ENCODE data around the gene HEXIM1.

Gene HEXIM1

DNA sequence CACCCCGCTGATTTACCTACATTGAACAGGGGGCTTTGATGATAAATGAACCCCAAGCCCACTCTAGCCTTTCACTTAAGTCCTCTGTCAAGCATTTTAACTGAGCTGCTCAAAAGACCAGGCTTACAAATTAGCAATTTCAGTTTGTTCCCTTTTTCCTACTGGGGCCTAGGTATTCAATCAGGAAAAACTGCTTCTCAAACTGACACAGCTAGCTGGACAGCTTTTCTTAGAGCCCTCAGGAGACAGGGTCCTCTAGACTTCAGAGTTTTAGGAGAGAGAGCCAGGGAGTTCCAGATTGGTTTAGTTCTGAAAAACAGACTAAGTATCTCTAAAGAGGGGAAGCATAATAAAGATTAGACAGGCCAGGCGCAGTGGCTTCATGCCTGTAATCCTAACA is 7.2 kb downstream of the HEXIM1 start:
- TF ChIP-seq ZNF274 (IDR thresholded peaks at IDR 0.05; ENCODE audit: low read depth, low read length): no peak
- H3K4me3 ChIP-seq (ENCODE audit: low read length): no peak overlapping the region

DNA sequence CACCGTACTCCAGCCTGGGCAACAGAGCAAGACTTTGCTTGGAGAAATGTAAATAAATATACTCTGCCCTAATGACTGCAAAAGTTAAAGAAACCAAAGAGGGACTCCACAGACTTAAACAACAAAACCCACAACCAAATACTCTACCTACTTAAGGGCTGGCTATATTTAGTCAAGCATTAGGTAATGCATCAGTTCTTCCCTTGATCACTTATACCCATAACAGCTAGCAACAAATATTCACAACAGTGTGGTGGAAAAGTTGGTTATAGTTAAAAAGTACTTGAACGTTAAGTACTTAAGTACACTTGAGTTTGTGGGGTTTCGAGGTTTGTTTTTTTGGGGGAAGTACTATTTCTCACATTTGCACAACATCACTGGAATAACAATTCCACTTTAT is 8.0 kb downstream of the HEXIM1 start:
- no peak overlapping the region for H3K4me3 ChIP-seq (ENCODE audit: low read length)
- TF ChIP-seq ZNF274 (IDR thresholded peaks at IDR 0.05; ENCODE audit: low read depth, low read length): no peak

DNA sequence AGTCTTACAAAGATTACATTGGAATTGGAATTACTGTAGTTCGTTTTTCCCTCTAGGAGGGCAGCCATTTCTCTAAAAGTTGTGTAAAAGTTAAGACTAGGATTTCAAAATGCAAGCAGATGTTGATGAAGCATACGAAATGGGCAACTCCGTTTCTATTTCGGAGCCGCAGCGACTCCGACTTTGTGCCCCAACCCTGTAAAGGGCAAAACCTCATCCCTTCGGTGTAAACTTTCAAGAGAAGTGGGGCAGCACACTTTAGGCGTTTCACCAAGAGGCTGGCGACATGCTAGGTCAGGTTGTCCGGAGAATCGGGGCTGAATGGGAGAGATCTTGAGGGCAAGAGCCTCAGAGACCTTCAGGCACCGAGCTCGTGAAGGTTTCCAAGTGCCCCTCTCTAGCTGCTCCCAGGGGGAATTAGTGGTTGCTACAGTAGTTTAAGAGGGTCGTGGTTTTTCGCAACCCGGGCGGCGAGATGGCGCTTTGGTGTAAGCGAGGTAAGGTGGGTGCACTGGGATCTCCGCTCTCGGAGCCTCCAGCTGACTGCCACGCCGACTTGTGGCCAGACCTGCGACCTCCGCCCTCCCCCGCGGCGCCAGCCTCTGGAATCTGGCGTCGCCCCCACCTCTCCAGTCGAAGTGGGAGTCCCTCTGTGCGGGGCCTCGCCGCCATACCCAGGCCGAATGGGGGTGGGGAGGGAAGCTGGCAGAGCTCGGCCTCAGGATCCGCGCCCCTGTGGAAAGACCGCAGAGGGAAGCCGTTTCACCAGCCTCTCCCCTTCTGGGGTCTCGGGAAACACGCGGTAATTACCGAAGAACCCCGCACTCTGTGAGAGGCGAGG is 12.4 kb downstream of the HEXIM1 start:
- no peak for TF ChIP-seq ZNF274 (IDR thresholded peaks at IDR 0.05; ENCODE audit: low read depth, low read length)
- peak overlapping the region; percentile 78 for H3K4me3 ChIP-seq (ENCODE audit: low read length)

DNA sequence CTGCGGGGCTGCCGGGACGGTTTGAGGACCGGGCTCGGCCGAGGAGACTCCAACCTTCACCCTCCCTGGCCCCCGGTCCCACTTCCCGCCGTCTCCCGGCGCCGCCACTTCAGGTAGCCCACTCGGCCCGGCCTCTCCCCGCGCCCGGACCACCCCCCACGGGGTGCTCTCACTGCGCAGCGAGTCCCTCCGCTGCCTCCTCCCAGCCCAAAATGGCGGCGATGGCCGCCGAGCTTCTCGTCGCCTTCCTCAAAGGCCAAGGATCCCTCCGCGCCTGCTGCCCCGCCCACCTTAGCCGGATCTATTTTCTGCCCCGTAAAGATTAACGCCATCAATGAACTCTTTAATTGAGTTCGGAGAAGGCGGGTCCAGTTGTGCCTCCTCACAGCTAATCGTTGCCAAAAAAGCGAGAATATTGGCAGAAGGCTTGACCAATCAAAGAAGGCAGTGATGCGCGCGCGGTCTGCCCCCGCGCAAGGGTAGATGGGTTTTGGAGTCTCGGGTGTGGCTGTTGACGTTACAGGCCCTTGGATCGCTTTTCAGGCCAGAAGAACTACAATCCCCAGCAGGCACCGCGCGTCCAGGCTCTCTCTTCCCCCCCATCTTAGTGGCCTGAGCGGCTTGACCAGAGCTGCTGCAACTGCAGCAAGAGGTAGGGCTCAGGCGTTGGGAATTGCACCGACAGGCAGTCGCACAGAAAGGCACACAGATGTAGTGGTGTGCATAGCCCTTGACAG is 13.2 kb downstream of the HEXIM1 start, which contains the start of gene HEXIM2:
TSS of gene HEXIM2 (plus strand) at position 588 of the 737 bp plus-strand sequence. CDS start 919 bp downstream, outside the sequence.
- no peak for TF ChIP-seq ZNF274 (IDR thresholded peaks at IDR 0.05; ENCODE audit: low read depth, low read length)
- H3K4me3 ChIP-seq (ENCODE audit: low read length): peak within 1 kb of the TSS; percentile 78

DNA sequence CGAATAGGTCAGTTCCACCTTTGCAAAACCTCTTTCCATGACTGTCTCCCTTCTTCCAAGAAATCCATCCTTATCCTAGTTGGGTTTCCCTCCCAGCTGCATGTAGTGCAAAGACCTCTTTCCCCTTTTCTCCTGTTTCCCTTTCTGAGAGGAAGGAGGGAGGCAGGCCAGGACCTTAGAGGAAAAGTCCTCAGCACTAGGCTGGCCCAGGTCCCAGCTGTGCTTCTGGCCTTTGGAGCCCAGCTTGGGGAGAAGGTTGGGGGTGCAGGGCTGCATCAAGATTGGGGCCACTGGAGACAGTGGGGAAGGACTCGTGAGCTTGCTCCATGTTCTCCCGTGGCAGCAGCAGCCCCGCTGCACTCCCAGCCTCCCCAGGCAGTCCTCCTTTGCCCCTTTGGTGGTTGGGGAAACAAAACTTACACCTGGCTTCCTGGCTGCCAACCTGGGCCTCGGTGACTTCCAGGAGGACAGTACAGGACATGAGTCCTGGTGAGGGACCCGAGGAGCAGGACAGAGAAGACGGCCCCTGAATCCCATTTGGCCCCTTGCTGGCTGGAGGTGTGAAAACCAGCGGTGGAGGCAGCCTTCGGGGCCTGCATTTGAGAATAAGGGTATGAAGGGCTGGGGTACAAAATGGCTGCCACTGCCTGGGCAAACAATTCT is 13.9 kb downstream of the HEXIM1 start:
- H3K4me3 ChIP-seq (ENCODE audit: low read length): peak overlapping the region; percentile 52; the same call in 1 of the 2 replicates

DNA sequence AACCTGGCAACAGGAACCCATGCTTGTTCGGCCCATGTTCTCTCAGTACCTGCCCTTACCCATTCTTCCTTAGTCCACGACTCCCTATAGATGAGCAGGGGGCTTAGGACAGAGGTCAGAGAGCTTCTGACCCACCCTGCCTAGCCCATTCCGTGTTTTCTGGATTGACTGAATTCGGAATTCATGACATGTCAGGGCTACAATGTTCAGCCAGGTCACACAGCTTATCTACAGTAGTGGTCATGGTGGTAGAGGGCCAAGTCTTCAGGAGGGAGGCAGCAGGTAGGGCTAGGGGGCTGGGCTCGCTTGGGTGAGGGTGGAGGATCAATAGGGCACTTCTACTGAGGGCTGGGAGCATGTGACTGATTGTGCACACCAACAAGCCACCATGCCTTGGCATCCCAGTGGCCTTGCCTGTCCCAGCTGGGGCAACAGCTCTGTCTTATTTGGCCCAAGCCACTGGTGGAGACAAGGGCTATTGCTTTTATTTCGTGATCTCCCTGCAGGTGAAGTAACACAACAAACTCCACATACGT is 16.5 kb downstream of the HEXIM1 start:
- no peak overlapping the region for H3K4me3 ChIP-seq (ENCODE audit: low read length)
- no peak for TF ChIP-seq ZNF274 (IDR thresholded peaks at IDR 0.05; ENCODE audit: low read depth, low read length)

More for the DNA sequence above, 13.9 kb downstream of the HEXIM1 start:
- TF ChIP-seq ZNF274 (IDR thresholded peaks at IDR 0.05; ENCODE audit: low read depth, low read length): no peak

DNA sequence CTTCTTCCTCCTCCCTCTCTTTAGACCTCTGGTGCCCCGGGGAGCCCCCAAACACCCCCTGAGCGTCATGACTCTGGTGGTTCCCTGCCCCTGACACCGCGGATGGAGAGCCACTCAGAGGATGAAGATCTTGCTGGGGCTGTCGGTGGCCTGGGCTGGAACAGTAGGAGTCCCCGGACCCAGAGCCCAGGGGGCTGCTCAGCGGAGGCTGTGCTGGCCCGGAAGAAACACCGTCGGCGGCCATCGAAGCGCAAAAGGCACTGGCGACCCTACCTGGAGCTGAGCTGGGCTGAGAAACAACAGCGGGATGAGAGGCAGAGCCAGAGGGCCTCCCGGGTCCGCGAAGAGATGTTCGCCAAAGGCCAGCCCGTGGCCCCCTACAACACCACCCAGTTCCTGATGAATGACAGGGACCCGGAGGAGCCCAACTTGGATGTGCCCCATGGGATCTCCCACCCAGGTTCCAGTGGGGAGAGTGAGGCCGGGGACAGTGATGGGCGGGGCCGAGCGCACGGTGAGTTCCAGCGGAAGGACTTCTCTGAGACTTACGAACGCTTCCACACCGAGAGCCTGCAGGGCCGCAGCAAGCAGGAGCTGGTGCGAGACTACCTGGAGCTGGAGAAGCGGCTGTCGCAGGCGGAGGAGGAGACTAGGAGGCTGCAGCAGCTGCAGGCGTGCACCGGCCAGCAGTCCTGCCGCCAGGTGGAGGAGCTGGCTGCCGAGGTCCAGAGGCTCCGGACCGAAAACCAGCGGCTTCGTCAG is 20.9 kb downstream of the HEXIM1 start:
- no peak overlapping the region for H3K4me3 ChIP-seq (ENCODE audit: low read length)
- no peak for TF ChIP-seq ZNF274 (IDR thresholded peaks at IDR 0.05; ENCODE audit: low read depth, low read length)

DNA sequence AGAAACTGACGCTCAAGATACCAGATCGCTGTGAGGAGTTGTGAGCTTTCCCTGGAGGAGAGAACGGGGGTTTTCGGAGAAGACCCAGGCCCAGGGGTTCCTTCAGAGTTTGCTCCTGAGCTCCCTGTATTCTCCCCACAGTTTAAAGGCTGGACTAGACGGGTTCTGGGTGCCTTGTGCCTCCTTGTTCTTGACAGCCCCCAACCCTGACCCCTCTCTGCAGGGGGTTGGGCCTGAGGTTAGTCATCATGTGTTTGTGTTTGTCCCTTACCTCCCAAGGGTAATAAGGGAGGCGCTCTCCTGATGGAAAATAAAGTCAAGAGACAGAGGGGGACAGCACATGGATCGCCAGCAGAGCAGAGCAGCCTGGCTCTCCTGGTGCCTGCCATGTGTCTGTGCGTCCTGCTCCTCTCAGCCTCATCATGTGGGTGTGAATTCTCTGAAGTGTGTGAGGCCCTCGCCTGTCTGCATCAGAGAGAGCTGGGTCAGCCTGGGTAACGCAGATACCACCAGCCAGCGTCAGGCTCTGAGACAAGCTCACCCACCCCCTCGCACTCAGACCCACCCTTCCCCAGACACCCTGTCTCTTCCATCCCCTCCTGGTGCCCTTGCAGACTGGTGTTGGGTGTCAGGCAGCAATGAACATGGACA is 22.1 kb downstream of the HEXIM1 start:
- no peak overlapping the region for H3K4me3 ChIP-seq (ENCODE audit: low read length)
- TF ChIP-seq ZNF274 (IDR thresholded peaks at IDR 0.05; ENCODE audit: low read depth, low read length): no peak

DNA sequence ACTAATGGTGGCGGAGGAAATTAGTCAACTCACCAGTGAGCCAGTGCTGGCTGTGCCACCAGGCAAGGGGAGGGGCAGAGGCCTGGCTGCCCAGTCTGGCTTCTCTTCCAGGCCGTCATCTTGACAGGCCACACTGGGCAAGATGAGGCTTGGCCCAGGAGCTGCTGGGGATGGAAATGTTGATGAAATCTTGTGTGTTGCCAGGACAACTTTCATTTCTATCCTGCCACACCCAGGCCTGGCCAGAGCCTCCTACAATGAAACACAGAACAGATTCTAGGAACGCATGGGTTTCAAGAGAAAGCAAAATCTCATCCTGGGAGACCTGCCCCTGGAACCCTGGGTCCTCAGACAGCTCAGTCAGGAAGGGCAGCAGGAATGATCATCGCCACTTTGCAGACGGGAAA is 22.7 kb downstream of the HEXIM1 start:
- H3K4me3 ChIP-seq (ENCODE audit: low read length): no peak overlapping the region
- no peak for TF ChIP-seq ZNF274 (IDR thresholded peaks at IDR 0.05; ENCODE audit: low read depth, low read length)

DNA sequence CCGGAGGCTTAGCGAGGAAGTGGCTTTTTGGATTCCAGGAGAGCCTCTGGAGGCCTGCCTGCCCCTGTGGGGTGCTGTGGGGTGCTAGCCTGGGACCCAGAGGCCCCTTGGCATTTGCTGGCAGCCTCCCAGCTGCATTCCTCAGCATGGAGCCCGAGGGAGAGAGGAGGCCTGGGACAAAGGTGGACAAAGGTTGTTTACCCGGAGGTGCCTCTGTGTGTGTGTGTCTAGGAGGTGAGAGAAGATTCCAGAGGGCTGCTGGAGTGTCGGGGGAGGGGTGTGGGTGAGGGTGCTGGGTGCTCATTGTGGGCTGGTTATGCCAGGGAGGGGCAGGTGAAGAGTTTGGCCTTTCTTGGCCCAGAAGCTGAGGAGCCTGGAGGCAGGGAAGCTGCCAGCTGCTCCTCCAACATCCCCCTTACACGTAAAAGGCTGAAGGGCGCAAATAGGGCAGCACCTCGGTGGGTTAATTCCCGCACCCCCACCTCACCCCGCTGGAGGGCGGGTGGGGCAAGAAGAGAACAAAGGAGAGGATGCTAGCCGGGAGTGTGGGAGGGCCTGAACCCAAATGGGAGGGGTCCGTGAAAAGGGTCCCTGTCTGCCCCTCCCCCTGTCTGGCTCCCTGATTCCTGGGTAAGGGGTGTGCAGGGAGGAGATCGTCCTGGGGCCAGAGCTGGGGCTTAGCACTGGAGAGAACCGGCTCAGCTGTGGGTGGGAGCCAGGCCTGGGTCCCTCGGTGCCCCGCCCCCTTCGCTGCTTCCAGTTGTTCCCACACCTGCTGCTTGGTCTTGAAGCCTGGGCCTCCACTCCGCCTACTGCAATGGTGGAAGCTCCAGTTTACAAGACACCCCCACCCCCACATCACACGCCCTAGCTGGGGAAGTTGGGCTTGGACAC is 23.3 kb downstream of the HEXIM1 start:
- no peak overlapping the region for H3K4me3 ChIP-seq (ENCODE audit: low read length)
- TF ChIP-seq ZNF274 (IDR thresholded peaks at IDR 0.05; ENCODE audit: low read depth, low read length): no peak

DNA sequence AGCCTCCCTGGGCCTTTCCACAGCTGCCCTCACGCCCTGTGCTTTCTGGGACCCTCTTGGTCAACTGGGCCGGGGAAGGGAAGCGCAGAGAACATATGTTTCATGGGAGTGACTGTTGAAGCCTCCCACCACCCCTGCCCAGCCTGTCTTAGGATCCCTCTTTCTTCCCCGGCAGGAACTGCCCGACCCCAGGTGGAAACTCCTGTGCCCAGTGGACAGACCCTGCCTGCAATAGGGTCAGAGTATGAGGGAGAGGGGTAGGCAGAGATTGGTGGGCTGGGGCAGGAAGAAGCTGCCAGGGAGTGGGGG is 23.9 kb downstream of the HEXIM1 start:
- H3K4me3 ChIP-seq (ENCODE audit: low read length): no peak overlapping the region
- no peak for TF ChIP-seq ZNF274 (IDR thresholded peaks at IDR 0.05; ENCODE audit: low read depth, low read length)

DNA sequence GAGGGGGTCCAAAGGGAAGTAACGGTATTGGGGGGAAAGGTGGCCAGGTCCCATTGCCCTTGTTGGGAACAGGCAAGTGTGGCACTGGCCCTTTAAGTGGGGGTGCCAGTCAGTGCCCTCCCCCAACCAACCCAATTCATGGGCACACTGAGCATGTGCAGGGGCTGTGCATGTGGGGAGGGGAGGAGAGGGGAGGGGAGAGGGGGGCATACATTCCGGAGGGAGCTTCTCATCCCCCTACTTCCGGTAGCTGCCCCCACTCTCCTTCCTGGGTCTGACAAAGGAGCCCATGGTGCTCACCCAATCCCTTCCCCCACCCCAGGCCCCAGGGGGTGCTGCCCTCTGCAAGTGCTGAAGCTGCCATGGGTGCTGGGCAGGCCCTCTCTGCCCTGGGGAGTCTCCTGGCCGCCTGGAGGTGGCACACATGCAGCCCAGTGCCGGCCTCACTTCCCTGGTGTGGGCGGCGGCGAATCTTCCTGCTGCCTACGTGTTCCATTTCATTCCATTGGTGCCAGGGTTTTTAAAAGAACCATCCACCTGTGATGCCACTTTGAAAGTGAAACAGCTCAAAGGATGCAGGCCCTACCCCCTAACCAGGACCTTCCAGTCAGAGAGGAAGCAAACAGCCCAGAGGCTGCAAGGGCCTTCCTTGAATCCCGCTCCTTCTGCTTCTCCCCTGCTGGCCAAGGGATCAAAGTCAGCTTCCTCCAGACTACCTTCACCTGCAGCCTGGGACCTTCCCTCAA is 24.4 kb downstream of the HEXIM1 start:
- peak overlapping the region; percentile 0; the same call in 1 of the 2 replicates for H3K4me3 ChIP-seq (ENCODE audit: low read length)
- TF ChIP-seq ZNF274 (IDR thresholded peaks at IDR 0.05; ENCODE audit: low read depth, low read length): no peak

Data from GM08714 (cell line).